PC-3 (cell line): ENCODE data around the gene PIEZO1. TPM values are rescaled to one million over a fixed set of nuclear protein-coding genes. Genes with fewer than 3 reads are reported as not detected.

Experiments
- ATAC-seq: fragments of 200-7000 bp; cut with Tn5 transposase; 2 replicates; pipeline ENCODE4 v1.9.1; 2020; ENCODE audit warnings: mild to moderate bottlenecking, moderate library complexity
- BruUV-seq: library from RNA; stranded (reverse); fragments of 400-500 nt; replicated peaks from 2 replicates; lab custom pipeline; 2021; lab: Mats Ljungman, UMichigan
- CTCF ChIA-PET: fragments of 300-600 bp; sonication (Branson Sonifier 250); formaldehyde crosslinking; loops from one replicate; lab custom pipeline; 2022; ENCODE audit warnings: antibody characterized with exemption; lab: Charles Lee
- POLR2A ChIA-PET: fragments of 300-600 bp; sonication (Branson Sonifier 250); formaldehyde crosslinking; loops from one replicate; lab custom pipeline; 2022; ENCODE audit warnings: antibody characterized with exemption; ENCODE audit not compliant: unreplicated experiment; lab: Charles Lee
- DNase-seq: peaks from one replicate; pipeline ENCODE4 v3.0.0-alpha.2; 2015
- H2AFZ ChIP-seq: fragments of 300-600 bp; sonication (generic); 2 replicates; pipeline ENCODE4 v1.6.0; 2016; ENCODE audit warnings: antibody characterized with exemption, low read length
- H3F3A ChIP-seq: fragments of 300-600 bp; sonication (generic); one replicate; pipeline ENCODE4 v1.6.0; 2017; ENCODE audit warnings: antibody characterized with exemption, low read length, control low read depth, mild to moderate bottlenecking; ENCODE audit not compliant: unreplicated experiment
- H3K27ac ChIP-seq: fragments of 300-600 bp; sonication (generic); 2 replicates; pipeline ENCODE4 v1.5.1; 2016; ENCODE audit warnings: mild to moderate bottlenecking, low read length
- H3K27me3 ChIP-seq: fragments of 300-600 bp; sonication (generic); 2 replicates; pipeline ENCODE4 v1.6.1; 2016; ENCODE audit warnings: low read length, mixed read lengths
- H3K36me3 ChIP-seq: fragments of 300-600 bp; sonication (generic); 2 replicates; pipeline ENCODE4 v1.6.1; 2016; ENCODE audit warnings: low read depth, mixed run types, low read length, mixed read lengths
- H3K4me1 ChIP-seq: fragments of 300-600 bp; sonication (generic); 2 replicates; pipeline ENCODE4 v1.5.1; 2016; ENCODE audit warnings: low read length; ENCODE audit not compliant: insufficient read depth
- H3K4me2 ChIP-seq: fragments of 300-600 bp; sonication (generic); 2 replicates; pipeline ENCODE4 v1.6.0; 2016; ENCODE audit warnings: low read length
- H3K4me3 ChIP-seq: fragments of 300-600 bp; sonication (generic); 2 replicates; pipeline ENCODE4 v1.5.1; 2016; ENCODE audit warnings: mild to moderate bottlenecking, low read length, mixed read lengths
- H3K79me2 ChIP-seq: fragments of 300-600 bp; sonication (generic); 2 replicates; pipeline ENCODE4 v1.6.1; 2017; ENCODE audit warnings: low read length, mixed read lengths
- H3K9ac ChIP-seq: fragments of 300-600 bp; sonication (generic); 2 replicates; pipeline ENCODE4 v1.6.0; 2016; ENCODE audit warnings: mild to moderate bottlenecking, low read length
- H3K9me2 ChIP-seq: fragments of 300-600 bp; sonication (generic); replicated peaks from 2 replicates; pipeline ENCODE4 v1.6.1; 2016; ENCODE audit warnings: mixed run types, low read length, mixed read lengths
- H3K9me3 ChIP-seq: fragments of 300-600 bp; sonication (generic); 2 replicates; pipeline ENCODE4 v1.6.1; 2016; ENCODE audit warnings: low read length, mixed read lengths
- H4K20me1 ChIP-seq: fragments of 300-600 bp; sonication (generic); 2 replicates; pipeline ENCODE4 v1.6.1; 2016; ENCODE audit warnings: low read length, mixed read lengths
- EZH2 ChIP-seq: fragments of 300-600 bp; sonication (generic); IDR thresholded peaks from one replicate; pipeline ENCODE4 v1.6.1; 2017; ENCODE audit warnings: antibody characterized with exemption, mild to moderate bottlenecking, low read length; ENCODE audit not compliant: unreplicated experiment
- EZH2phosphoT487 ChIP-seq: fragments of 300-600 bp; sonication (generic); IDR thresholded peaks from 2 replicates; pipeline ENCODE4 v1.6.1; 2018; ENCODE audit warnings: mild to moderate bottlenecking, antibody characterized with exemption, low read length, borderline replicate concordance
- intact Hi-C: fragments of 100-400 bp; cut with micrococcal nuclease; formaldehyde crosslinking; loops from 2 replicates; pipeline ENCODE4 v1.9.0; 2023
- total RNA-seq: library from RNA; depleted of rRNA; stranded (reverse); fragments of >200 nt; gene quantifications from 2 replicates; pipeline ENCODE4 v1.2.3, GENCODE V29; 2014
- TF ChIP-seq, protein P1 (sequence below): fragments of 300-600 bp; sonication (generic); conservative IDR thresholded peaks from 2 replicates; pipeline ENCODE4 v1.5.1; 2017; ENCODE audit warnings: antibody characterized with exemption, low read depth, mild to moderate bottlenecking, low read length

The PIEZO1 gene
- total RNA-seq, 1 experiment from 2014 or later = 180 TPM

DNA sequence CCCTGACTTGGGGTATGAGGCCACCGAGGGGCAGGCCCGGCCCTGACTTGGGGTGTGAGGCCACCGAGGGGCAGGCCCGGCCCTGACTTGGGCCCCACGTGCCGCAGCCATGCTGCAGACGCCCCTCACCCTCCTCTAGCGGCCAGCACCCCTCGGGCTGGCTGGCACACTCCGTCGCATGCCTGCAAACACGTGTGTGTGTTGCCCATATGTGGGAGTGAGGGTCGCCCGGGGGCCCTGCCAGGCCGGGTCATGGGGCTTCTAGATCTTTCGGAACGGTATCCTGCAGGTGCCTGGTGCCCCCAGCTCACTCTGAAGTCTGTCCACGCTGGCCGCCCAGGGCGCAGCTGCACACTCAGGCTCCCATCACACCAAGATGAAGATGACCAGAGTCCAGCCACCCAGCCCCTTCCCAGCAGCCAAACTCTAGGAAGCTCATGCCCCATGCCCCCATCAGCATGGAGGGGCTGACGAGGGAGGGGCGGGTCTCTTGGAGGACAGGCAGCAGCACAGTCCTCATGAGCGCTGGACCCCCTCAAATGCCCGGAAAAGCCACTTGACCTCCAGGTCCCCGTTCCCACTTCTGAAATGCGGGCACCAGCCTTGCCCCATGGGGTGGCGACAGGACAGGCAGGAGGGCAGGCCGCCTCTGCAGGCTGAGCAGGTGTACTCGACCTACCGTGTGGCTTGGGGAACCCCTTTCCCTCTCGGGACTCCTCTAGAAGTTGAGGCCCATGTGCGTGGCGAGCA lies 44.9 kb downstream of the PIEZO1 start:
- POLR2A ChIA-PET = no interaction called here
- Histone ChIP-seq H3K4me1 (no peaks in the 10 kb centered on the region), H4K20me1 (no peaks in the 10 kb centered on the region), H3K9me3 (no peaks in the 10 kb centered on the region), H3F3A (no peaks in the 10 kb centered on the region), H3K27me3 (no peaks in the 10 kb centered on the region), H3K36me3 (peaks cover 4% of the 10 kb centered on the region), H2AFZ (no peak overlapping the region), H3K9me2 (no peaks in the 10 kb centered on the region), H3K4me3 (no peak overlapping the region), H3K4me2 (no peak overlapping the region), H3K27ac (no peak overlapping the region), H3K9ac (no peak overlapping the region), H3K79me2 (no peaks in the 10 kb centered on the region)
- ATAC-seq = no peak
- no TSS peak for BruUV-seq
- no peak for DNase-seq
- intact Hi-C loops = no loop called here
- CTCF ChIA-PET = no interaction called here
- no peak for TF ChIP-seq EZH2phosphoT487
- TF ChIP-seq, protein P1, sequence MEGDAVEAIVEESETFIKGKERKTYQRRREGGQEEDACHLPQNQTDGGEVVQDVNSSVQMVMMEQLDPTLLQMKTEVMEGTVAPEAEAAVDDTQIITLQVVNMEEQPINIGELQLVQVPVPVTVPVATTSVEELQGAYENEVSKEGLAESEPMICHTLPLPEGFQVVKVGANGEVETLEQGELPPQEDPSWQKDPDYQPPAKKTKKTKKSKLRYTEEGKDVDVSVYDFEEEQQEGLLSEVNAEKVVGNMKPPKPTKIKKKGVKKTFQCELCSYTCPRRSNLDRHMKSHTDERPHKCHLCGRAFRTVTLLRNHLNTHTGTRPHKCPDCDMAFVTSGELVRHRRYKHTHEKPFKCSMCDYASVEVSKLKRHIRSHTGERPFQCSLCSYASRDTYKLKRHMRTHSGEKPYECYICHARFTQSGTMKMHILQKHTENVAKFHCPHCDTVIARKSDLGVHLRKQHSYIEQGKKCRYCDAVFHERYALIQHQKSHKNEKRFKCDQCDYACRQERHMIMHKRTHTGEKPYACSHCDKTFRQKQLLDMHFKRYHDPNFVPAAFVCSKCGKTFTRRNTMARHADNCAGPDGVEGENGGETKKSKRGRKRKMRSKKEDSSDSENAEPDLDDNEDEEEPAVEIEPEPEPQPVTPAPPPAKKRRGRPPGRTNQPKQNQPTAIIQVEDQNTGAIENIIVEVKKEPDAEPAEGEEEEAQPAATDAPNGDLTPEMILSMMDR = no peak
- TF ChIP-seq EZH2 = no peak

DNA sequence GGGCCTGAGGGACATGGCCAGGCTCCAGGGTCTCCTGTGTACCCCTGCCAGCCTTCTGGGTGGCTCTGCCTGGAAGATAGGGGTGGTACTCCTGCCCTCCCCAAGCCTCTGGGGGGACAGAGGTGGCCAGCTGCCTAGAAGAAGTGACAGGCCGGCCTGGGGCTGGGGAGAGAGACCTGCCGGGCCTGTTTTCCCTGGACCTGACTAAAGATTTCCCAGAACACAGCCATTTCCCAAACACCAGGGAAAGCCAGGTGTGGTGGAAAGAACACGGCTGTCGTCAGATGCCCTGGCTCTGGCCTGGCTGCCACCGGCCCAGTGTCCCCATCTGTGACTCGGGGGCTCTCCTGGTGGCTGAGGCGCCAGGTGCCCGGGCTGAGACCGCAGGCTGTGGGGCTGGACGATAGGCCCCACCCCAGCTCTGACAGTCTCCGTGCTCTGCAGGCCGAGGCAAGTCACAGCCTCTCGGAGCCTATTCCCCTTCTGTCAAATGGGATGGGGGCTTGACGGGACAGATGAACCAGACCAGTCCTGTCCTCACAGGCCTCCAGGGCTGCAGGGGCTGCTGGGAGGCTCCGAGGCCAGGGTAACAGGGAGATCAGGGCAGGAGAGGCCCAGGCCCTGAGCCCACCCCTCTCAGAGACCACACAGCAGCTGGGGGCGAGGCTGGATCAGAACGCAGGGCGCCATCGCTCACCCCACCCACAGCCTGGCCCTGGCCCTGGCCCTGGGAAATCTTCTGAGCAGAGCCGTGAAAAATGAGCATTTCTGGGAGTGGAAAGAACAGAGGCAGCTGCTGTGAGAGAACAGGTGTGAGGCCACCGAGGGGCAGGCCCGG lies 45.7 kb downstream of the PIEZO1 start:
- Histone ChIP-seq H3K36me3 (peaks cover 4% of the 10 kb centered on the region), H3K79me2 (no peaks in the 10 kb centered on the region), H3K4me3 (no peak overlapping the region), H3K9ac (no peak overlapping the region), H2AFZ (no peak overlapping the region), H3K4me2 (no peak overlapping the region), H3F3A (no peaks in the 10 kb centered on the region), H3K9me3 (no peaks in the 10 kb centered on the region), H3K27ac (no peak overlapping the region), H3K4me1 (no peaks in the 10 kb centered on the region), H4K20me1 (no peaks in the 10 kb centered on the region), H3K27me3 (no peaks in the 10 kb centered on the region), H3K9me2 (no peaks in the 10 kb centered on the region)
- no peak for TF ChIP-seq EZH2
- TF ChIP-seq EZH2phosphoT487 = no peak
- TF ChIP-seq, protein P1 = no peak
- ChIA-PET CTCF (no interaction called here), POLR2A (no interaction called here)
- DNase-seq = no peak
- no peak for ATAC-seq
- intact Hi-C loops = no loop called here
- BruUV-seq = no TSS peak
